HL-60 (cell line): ENCODE measurements around the gene CELF2.

Source experiments
- GABPA ChIP-seq: IDR thresholded peaks from 2 replicates; pipeline ENCODE4 v1.6.1; 2012; ENCODE audit warnings: low read depth
- TF ChIP-seq, protein P1 (sequence below): IDR thresholded peaks from one replicate; pipeline ENCODE4 v1.5.1; 2011; ENCODE audit warnings: low read length, control low read depth, inconsistent platforms; ENCODE audit not compliant: insufficient read depth
- TF ChIP-seq, protein P2 (sequence below): IDR thresholded peaks from 2 replicates; pipeline ENCODE4 v1.6.1; 2012; ENCODE audit warnings: low read depth; ENCODE audit not compliant: insufficient replicate concordance

DNA sequence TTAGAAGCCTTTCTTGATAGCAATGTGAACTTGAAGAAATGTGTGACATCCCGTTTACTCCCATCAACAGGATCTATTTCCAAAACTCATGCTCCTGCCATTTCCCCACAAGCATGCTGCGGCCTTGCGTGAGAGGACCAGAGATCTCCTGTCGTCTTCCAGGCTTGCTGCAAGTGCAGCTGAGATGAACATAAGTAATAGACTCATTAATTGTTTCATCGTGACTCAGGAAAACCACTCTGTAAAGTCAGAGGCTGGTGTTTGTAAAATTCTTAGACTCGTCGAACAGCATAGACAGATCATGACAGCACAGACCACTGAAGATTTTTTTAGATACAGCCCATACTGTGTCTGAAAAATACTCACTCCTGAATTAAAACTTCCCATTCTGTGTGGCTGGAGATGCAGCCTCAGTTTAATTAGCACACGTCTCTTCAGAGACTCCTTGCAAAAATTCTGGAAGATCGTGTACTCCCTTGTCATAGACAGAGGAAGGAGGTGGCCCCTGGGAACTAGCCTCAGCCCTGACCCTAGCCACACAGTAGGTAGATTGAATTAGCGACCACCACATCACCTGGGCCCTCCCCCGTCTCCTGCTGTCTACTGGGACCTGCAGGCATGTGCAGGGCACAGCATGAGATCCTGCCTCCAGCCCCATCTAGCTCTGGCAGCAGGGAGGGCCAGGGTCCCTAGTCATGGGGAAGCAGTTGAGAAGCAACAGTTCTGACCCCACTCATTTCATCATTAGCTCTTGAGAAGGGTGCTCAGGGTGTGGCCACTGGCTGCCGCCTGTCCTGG is 226.0 kb downstream of the CELF2 start:
- TF ChIP-seq, protein P1, sequence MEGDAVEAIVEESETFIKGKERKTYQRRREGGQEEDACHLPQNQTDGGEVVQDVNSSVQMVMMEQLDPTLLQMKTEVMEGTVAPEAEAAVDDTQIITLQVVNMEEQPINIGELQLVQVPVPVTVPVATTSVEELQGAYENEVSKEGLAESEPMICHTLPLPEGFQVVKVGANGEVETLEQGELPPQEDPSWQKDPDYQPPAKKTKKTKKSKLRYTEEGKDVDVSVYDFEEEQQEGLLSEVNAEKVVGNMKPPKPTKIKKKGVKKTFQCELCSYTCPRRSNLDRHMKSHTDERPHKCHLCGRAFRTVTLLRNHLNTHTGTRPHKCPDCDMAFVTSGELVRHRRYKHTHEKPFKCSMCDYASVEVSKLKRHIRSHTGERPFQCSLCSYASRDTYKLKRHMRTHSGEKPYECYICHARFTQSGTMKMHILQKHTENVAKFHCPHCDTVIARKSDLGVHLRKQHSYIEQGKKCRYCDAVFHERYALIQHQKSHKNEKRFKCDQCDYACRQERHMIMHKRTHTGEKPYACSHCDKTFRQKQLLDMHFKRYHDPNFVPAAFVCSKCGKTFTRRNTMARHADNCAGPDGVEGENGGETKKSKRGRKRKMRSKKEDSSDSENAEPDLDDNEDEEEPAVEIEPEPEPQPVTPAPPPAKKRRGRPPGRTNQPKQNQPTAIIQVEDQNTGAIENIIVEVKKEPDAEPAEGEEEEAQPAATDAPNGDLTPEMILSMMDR = no peak
- TF ChIP-seq GABPA = no peak
- TF ChIP-seq, protein P2, sequence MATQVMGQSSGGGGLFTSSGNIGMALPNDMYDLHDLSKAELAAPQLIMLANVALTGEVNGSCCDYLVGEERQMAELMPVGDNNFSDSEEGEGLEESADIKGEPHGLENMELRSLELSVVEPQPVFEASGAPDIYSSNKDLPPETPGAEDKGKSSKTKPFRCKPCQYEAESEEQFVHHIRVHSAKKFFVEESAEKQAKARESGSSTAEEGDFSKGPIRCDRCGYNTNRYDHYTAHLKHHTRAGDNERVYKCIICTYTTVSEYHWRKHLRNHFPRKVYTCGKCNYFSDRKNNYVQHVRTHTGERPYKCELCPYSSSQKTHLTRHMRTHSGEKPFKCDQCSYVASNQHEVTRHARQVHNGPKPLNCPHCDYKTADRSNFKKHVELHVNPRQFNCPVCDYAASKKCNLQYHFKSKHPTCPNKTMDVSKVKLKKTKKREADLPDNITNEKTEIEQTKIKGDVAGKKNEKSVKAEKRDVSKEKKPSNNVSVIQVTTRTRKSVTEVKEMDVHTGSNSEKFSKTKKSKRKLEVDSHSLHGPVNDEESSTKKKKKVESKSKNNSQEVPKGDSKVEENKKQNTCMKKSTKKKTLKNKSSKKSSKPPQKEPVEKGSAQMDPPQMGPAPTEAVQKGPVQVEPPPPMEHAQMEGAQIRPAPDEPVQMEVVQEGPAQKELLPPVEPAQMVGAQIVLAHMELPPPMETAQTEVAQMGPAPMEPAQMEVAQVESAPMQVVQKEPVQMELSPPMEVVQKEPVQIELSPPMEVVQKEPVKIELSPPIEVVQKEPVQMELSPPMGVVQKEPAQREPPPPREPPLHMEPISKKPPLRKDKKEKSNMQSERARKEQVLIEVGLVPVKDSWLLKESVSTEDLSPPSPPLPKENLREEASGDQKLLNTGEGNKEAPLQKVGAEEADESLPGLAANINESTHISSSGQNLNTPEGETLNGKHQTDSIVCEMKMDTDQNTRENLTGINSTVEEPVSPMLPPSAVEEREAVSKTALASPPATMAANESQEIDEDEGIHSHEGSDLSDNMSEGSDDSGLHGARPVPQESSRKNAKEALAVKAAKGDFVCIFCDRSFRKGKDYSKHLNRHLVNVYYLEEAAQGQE = no peak
